HG03521 (cell line): ENCODE measurements around the gene SLC26A1.
"Not testable (repeated sequence)": the region's sequence is repeated elsewhere in the genome, so short reads cannot be mapped to it uniquely, and the experiment has no call there.

Source experiments
- ATAC-seq: cut with Tn5 transposase; IDR thresholded peaks from one replicate; pipeline ENCODE4 v1.9.1; 2021; ENCODE audit warnings: mild to moderate bottlenecking, moderate library complexity; ENCODE audit not compliant: unreplicated experiment

Gene SLC26A1

DNA sequence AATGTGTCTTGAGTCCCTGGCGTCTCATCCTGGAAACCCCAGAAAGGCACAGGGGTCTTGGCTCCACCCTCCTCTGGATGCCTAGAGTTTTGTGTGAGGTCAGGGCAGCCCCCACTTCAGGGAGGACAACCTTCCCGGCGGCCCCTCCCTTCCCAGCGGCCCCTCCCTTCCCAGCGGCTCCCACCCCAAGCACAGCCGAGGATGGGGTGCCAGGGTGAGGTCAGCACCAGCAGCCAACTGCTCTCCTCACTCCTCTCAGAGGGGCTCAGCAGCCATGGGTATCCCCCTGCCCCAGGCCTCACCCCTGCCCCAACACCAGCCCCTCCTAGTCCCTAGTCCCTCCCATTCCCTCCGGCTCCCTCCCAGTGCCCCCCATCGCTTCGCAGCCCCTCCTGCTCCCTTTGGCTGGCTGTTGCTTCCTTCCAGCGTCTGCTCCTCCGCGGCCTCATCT is 37.2 kb downstream of the SLC26A1 start:
- ATAC-seq = no peak

DNA sequence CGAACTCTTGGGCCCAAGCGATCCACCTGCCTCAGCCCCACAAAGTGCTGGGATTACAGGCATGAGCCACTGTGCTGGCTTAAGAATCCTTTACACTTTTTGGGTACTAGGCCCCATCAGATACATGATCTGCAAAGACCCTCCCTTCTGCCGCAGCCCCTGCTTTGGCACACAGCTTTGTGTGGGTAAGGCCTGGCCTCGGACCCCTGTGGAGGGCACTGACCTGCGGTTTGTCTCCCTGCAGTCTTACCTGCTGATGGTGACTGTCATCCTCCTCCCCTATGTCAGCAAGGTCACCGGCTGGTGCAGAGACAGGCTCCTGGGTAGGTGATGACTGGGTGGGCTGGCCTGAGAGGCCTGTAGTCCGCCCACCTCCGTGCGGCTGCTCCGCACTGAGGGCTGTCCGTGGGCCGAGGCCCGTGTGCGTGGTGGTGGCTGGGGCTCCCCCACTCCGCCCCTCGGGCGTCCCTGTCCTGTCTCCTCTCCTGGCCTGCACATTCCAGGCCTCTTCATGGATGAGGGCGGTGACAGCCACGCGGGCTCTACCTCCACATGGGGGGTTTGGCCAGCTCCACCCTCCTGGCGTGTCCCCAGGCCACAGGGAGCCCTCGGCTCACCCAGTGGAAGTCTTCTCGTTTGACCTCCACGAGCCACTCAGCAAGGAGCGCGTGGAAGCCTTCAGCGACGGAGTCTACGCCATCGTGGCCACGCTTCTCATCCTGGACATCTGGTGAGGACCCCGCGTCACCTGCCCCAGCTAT is 37.9 kb downstream of the SLC26A1 start:
- no peak for ATAC-seq

- no peak for ATAC-seq
Observed at GRCh38 chr4:954211-955020, 38.8 kb downstream of the SLC26A1 start.

GRCh38 chr4:953574-953915 is 39.7 kb downstream of the SLC26A1 start:
- ATAC-seq = no peak

DNA sequence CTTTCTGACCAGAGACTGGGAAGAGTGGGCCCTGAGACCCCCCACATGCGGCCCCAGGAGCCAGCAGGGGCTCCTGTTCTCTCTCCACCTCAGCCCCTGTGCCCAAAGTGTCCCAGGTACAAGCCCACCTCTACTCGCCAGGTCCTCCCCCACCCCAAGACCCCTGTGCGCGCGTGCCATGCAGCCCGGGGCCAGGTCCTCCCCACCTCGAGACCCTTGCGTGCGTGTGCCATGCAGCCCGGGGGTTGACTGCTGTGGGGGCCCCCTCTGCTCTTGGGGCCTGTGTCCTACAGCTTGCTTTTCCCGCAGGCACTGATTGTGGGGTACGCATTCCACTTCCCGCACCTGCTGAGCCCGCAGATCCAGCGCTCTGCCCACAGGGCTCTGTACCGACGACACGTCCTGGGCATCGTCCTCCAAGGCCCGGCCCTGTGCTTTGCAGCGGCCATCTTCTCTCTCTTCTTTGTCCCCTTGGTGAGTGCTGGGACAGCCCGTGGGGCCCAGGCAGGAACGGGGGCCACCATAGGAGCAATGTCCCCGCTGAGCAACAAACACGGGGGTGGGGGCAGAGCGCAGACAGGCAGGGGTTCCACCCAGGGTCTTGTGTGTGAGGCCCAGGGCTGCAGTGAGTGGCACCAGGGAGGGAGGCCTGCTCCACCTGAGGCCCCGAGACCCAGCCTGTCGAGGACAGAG is 40.2 kb downstream of the SLC26A1 start:
- no peak for ATAC-seq

GRCh38 chr4:951594-952468 is 41.4 kb downstream of the SLC26A1 start:
- no peak for ATAC-seq

DNA sequence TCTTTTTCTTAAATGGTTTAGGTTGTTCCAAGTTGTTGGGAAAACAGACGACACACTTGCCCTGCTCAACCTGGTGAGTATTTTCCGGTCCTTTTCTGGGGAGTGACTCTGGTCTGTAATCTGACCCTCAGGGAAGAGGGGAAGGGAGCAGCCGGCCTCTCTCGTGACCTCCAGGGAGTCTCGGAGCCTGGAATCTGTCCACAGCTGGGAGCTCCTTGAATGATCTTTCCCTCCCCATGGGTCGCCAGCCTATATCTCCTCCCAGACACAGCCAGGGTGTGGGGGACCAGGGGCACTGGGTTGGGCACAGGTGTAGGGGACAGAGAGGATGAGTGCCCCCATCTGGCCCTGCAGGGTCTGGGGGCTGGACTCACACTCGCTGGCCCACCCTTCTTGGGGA is 42.0 kb downstream of the SLC26A1 start:
- no peak for ATAC-seq

- ATAC-seq = no peak
Observed at GRCh38 chr4:950136-951020, 42.8 kb downstream of the SLC26A1 start.

- no peak for ATAC-seq
Observed at GRCh38 chr4:949656-950055, 43.5 kb downstream of the SLC26A1 start.

DNA sequence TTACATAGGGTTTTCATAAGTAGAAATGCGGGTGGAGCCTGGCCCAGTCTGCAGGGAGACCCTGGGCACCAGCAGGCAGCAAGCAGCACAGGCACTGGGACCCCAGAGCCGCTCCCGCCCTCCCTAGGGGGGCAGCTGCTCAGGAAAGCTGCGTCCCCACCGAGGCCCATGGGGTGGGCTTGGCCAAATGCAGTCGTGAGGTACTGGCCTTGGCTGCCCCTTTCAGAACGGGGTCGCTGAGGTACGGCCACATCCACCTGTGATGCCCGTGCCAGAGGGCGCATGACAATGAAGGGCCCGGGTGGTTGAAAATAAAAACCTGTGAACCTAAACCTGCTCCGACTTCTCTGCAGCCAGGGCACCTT is 44.3 kb downstream of the SLC26A1 start:
- no peak for ATAC-seq

DNA sequence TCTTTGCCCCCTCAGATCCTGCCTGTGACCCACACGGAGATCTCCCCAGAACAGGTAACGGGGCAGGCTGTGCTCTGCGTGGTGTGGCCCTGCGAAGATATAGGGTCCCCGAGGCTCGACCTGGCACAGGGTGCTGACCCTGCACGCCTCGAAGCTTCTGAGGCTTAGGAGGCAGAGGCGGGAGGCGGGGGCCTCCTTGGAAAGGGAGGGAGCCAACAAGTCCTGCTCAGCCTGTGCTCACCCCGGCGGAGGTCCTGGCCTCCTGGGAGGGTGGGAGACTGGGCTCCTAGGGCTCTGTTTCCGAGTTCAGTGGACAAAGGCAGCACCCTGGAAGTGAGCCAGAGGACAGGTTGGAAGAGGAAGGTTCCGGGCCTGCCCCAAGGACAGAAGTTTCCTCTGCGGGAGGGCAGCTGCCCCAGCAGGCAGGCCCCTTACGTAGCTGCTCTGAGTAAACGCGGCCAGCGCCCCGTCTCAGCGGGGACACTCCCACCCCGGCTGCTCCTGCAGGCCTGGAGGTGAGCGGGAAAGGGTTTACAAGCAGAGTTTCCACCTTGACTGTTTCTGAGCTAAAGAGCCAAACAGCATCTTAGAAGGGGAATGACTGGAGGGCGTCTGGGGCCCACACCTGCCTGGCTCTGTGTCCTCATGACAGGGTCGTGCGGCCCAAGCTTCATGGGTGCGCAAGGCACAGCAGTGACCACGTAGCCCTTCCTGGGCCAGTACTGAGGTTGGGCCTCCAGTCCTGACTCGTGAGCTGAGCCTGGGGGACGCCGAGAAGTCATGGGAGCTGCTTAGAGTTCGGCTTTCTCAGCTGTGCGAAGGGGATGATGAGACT is 44.9 kb downstream of the SLC26A1 start:
- no peak for ATAC-seq

DNA sequence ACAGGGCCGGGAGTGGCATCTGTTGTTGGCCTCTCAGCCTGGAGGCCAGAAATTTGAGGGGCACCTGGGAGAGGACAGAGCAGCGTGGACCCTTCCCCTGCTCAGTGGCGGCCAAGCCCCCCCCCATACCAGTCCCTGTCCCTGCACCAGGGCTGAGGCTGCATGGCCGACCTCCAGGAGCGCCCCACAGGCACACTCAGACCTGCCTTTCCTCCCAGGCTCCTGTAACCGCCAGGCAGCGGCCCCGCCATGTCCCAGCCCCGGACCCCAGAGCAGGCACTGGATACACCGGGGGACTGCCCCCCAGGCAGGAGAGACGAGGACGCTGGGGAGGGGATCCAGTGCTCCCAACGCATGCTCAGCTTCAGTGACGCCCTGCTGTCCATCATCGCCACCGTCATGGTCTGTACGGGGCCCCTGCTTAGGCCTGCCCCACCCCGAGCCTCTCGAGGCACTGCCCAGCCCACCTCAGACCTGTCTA is 45.7 kb downstream of the SLC26A1 start:
- no peak for ATAC-seq

DNA sequence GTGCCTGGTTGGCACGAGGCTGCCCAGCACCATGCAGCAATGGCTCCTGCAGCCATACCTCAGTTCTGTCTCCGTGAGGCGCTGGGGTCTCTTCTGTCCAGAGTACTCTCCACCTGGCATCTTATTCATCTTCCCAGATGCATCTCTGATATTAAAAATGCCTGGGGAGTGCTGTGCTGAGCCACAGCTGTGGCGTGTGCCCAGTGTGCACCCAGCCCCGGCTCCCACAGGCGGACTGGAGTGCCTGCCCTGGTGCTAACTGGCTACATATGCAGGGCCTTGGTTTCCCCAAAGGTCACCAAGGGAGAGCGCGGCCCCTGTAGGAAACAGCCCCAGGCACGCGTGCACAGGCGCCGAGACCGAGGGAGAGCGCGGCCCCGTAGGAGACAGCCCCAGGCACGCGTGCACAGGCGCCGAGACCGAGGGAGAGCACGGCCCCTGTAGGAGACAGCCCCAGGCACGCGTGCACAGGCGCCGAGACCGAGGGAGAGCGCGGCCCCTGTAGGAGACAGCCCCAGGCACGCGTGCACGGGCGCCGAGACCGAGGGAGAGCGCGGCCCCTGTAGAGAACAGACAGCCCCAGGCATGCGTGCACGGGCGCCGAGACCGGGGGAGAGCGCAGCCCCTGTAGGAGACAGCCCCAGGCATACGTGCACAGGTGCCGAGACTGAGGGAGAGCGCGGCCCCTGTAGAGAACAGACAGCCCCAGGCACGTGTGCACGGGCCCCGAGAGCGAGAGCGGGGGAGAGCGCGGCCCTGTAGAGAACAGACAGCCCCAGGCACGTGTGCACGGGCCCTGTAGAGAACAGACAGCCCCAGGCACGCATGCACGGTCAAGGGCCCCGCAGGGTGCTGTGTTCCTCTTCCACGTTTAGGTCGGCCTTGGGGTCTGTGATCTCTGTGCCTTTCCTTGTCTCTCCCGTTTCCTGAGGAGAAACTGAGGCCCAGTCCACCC is 46.4 kb downstream of the SLC26A1 start:
- no peak for ATAC-seq

DNA sequence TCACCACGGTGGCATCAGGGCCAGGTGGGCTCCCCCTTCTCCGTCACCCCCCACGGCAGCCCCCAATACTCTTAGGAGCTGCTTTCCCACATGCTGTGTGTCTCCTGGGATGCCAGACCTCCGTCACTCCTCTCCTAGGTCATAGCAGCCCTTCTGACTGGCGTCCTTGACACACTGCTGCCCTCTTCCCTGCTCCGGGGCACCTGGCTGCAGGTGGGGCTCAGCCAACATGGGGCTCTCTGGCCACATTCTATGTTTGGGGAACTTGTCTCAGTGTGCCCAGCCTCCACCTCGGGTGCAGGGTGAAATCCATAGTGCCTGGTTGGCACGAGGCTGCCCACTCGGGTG is 47.1 kb downstream of the SLC26A1 start:
- no peak for ATAC-seq

- ATAC-seq = no peak
Observed at GRCh38 chr4:945274-946102, 47.7 kb downstream of the SLC26A1 start.

- ATAC-seq = not testable (repeated sequence)
Observed at GRCh38 chr4:939508-939907, 53.7 kb downstream of the SLC26A1 start.
